IMR-90 (cell line): ENCODE measurements around the gene GSK3B. TPM values are rescaled to one million over a fixed set of nuclear protein-coding genes. Genes with fewer than 3 reads are reported as not detected.

Source experiments
- ATAC-seq: fragments of 200-7000 bp; cut with Tn5 transposase; 2 replicates; pipeline ENCODE4 v1.9.1; 2020; ENCODE audit warnings: low read depth, mild to moderate bottlenecking, moderate library complexity
- BruUV-seq: library from RNA; stranded (reverse); fragments of 400-500 nt; replicated peaks from 2 replicates; lab custom pipeline; 2021; lab: Mats Ljungman, UMichigan
- CTCF ChIA-PET: fragments of 300-600 bp; formaldehyde crosslinking; extraction: SDS; loops from one replicate; lab custom pipeline; 2021; ENCODE audit warnings: antibody characterized with exemption; lab: Yijun Ruan, JAX
- POLR2A ChIA-PET: fragments of 300-600 bp; sonication (Branson Sonifier 250); formaldehyde crosslinking; loops from one replicate; lab custom pipeline; 2022; ENCODE audit warnings: antibody characterized with exemption; ENCODE audit not compliant: unreplicated experiment; lab: Charles Lee
- DNase-seq: peaks from one replicate; pipeline ENCODE4 v3.0.0; 2013
- H2AFZ ChIP-seq: replicated peaks from 2 replicates; pipeline ENCODE3; 2013; ENCODE audit warnings: low read length, mild to moderate bottlenecking; ENCODE audit not compliant: poor library complexity
- H2AK5ac ChIP-seq: 2 replicates; pipeline ENCODE4 v1.6.1; 2013; ENCODE audit warnings: low read depth, low read length, inconsistent platforms
- H2AK9ac ChIP-seq: replicated peaks from 2 replicates; pipeline ENCODE3; 2013; ENCODE audit warnings: mild to moderate bottlenecking, low read depth, low read length, moderate library complexity; ENCODE audit not compliant: poor library complexity
- H2BK120ac ChIP-seq: 2 replicates; pipeline ENCODE4 v1.6.1; 2013; ENCODE audit warnings: low read depth, low read length, inconsistent platforms
- H2BK15ac ChIP-seq: 3 replicates; pipeline ENCODE4 v1.6.1; 2013; ENCODE audit warnings: low read depth, low read length, inconsistent platforms
- H2BK20ac ChIP-seq: 2 replicates; pipeline ENCODE4 v1.6.1; 2013; ENCODE audit warnings: low read depth, mild to moderate bottlenecking, inconsistent platforms, low read length, moderate library complexity
- H2BK5ac ChIP-seq: 2 replicates; pipeline ENCODE4 v1.6.1; 2013; ENCODE audit warnings: mild to moderate bottlenecking, low read depth, low read length, inconsistent platforms; ENCODE audit not compliant: poor library complexity, severe bottlenecking
- H3K14ac ChIP-seq: replicated peaks from 2 replicates; pipeline ENCODE4 v1.6.1; 2013; ENCODE audit warnings: low read depth, low read length, inconsistent platforms
- H3K18ac ChIP-seq: 2 replicates; pipeline ENCODE4 v1.6.1; 2013; ENCODE audit warnings: low read depth, low read length, control low read depth
- H3K23ac ChIP-seq: 2 replicates; pipeline ENCODE4 v1.6.1; 2013; ENCODE audit warnings: low read depth, low read length, inconsistent platforms
- H3K27ac ChIP-seq: 2 replicates; pipeline ENCODE4 v1.5.1; 2013; ENCODE audit warnings: mild to moderate bottlenecking, control low read depth, low read length; ENCODE audit not compliant: insufficient read depth
- H3K27me3 ChIP-seq: 2 replicates; pipeline ENCODE4 v1.6.1; 2013; ENCODE audit warnings: low read length; ENCODE audit not compliant: control insufficient read depth, insufficient read depth
- H3K36me3 ChIP-seq: 2 replicates; pipeline ENCODE4 v1.6.1; 2013; ENCODE audit warnings: low read length, mixed read lengths; ENCODE audit not compliant: control insufficient read depth, insufficient read depth
- H3K4ac ChIP-seq: 2 replicates; pipeline ENCODE4 v1.6.1; 2013; ENCODE audit warnings: low read depth, low read length, inconsistent platforms
- H3K4me1 ChIP-seq: 2 replicates; pipeline ENCODE4 v1.6.1; 2013; ENCODE audit warnings: low read length, mixed read lengths; ENCODE audit not compliant: control insufficient read depth, insufficient read depth
- H3K4me2 ChIP-seq: 2 replicates; pipeline ENCODE4 v1.6.1; 2013; ENCODE audit warnings: low read depth, mild to moderate bottlenecking, control low read depth, low read length, moderate library complexity
- H3K4me3 ChIP-seq: 2 replicates; pipeline ENCODE4 v1.5.1; 2013; ENCODE audit warnings: low read depth, mild to moderate bottlenecking, control low read depth, low read length, moderate library complexity; ENCODE audit not compliant: insufficient read depth
- H3K56ac ChIP-seq: 2 replicates; pipeline ENCODE4 v1.6.1; 2013; ENCODE audit warnings: low read length, inconsistent platforms; ENCODE audit not compliant: insufficient read depth; ENCODE audit errors: extremely low read depth
- H3K79me1 ChIP-seq, 2 experiments: 2 replicates each; pipeline ENCODE4 v1.6.1; 2013; ENCODE audit warnings: low read length in 2 of 2, inconsistent platforms in 1 of 2, low read depth in 1 of 2
- H3K9ac ChIP-seq: 2 replicates; pipeline ENCODE4 v1.6.1; 2013; ENCODE audit warnings: low read depth, low read length, control low read depth
- H3K9me1 ChIP-seq: 2 replicates; pipeline ENCODE4 v1.6.1; 2013; ENCODE audit warnings: low read length, inconsistent platforms; ENCODE audit not compliant: insufficient read depth
- H3K9me3 ChIP-seq: 2 replicates; pipeline ENCODE4 v1.6.1; 2013; ENCODE audit warnings: low read length; ENCODE audit not compliant: control insufficient read depth, insufficient read depth
- H4K20me1 ChIP-seq: 2 replicates; pipeline ENCODE4 v1.6.1; 2013; ENCODE audit warnings: low read length, inconsistent platforms; ENCODE audit not compliant: insufficient read depth
- H4K5ac ChIP-seq: 2 replicates; pipeline ENCODE4 v1.6.1; 2013; ENCODE audit warnings: mild to moderate bottlenecking, low read depth, low read length, control low read depth
- H4K8ac ChIP-seq, 2 experiments: 2 replicates each; pipeline ENCODE4 v1.6.1; 2013; ENCODE audit warnings: low read depth in 2 of 2, low read length in 2 of 2, control low read depth in 1 of 2, inconsistent platforms in 1 of 2
- H4K91ac ChIP-seq: 2 replicates; pipeline ENCODE4 v1.6.1; 2013; ENCODE audit warnings: low read depth, low read length, inconsistent platforms; ENCODE audit not compliant: insufficient read depth
- BHLHE40 ChIP-seq: fragments of 150-350 bp; IDR thresholded peaks from 2 replicates; pipeline ENCODE4 v1.6.1; 2016; ENCODE audit warnings: mild to moderate bottlenecking, low read depth, low read length
- CEBPB ChIP-seq: IDR thresholded peaks from 2 replicates; pipeline ENCODE4 v1.6.1; 2012; ENCODE audit warnings: low read depth, low read length, improper control_type of control experiment
- CTCF ChIP-seq: conservative IDR thresholded peaks from 2 replicates; pipeline ENCODE4 v1.5.1; 2012; ENCODE audit warnings: mild to moderate bottlenecking, low read depth, low read length, improper control_type of control experiment
- ELK1 ChIP-seq: fragments of 150-350 bp; IDR thresholded peaks from 2 replicates; pipeline ENCODE4 v1.6.1; 2016; ENCODE audit warnings: low read depth, mild to moderate bottlenecking, low read length, moderate library complexity, borderline replicate concordance
- MAFK ChIP-seq: IDR thresholded peaks from 2 replicates; pipeline ENCODE4 v1.6.1; 2012; ENCODE audit warnings: low read depth, low read length, improper control_type of control experiment
- MAZ ChIP-seq: IDR thresholded peaks from 2 replicates; pipeline ENCODE4 v1.6.1; 2012; ENCODE audit warnings: low read depth, mild to moderate bottlenecking, low read length, improper control_type of control experiment, moderate library complexity, borderline replicate concordance
- NFE2L2 ChIP-seq: fragments of 150-350 bp; IDR thresholded peaks from 2 replicates; pipeline ENCODE4 v1.6.1; 2016; ENCODE audit warnings: low read depth, mild to moderate bottlenecking, low read length
- POLR2A ChIP-seq: IDR thresholded peaks from 2 replicates; pipeline ENCODE4 v1.6.1; 2012; ENCODE audit warnings: mild to moderate bottlenecking, low read depth, low read length
- RAD21 ChIP-seq: IDR thresholded peaks from 2 replicates; pipeline ENCODE4 v1.6.1; 2012; ENCODE audit warnings: low read length, improper control_type of control experiment
- RCOR1 ChIP-seq: IDR thresholded peaks from 2 replicates; pipeline ENCODE4 v1.6.1; 2012; ENCODE audit warnings: mild to moderate bottlenecking, low read length, improper control_type of control experiment; ENCODE audit not compliant: insufficient replicate concordance
- SMC3 ChIP-seq: fragments of 150-350 bp; IDR thresholded peaks from 2 replicates; pipeline ENCODE4 v1.6.1; 2016; ENCODE audit warnings: low read depth, mild to moderate bottlenecking, antibody characterized with exemption, low read length, moderate library complexity
- WGBS, 2 experiments: methylation state at CpG; one replicate each; pipeline versions ENCODE4 v1.1.5 to v1.1.7; 2013; ENCODE audit warnings: missing lambda C conversion rate in 2 of 2; ENCODE audit not compliant: insufficient read length in 1 of 2; ENCODE audit errors: extremely low coverage in 2 of 2; 5-methylcytosine and 5-hydroxymethylcytosine counted together
- dilution Hi-C: fragments of 300-500 bp; cut with HindIII; formaldehyde crosslinking; loops from one replicate; pipeline ENCODE4 v1.14.3; 2018; ENCODE audit warnings: low sequenced_read_pairs; ENCODE audit not compliant: unreplicated experiment
- in situ Hi-C: fragments of 300-500 bp; cut with MboI; formaldehyde crosslinking; loops from 3 replicates; pipeline ENCODE4 v1.14.3; 2019; ENCODE audit warnings: low sequenced_read_pairs, inconsistent platforms, mixed read lengths
- intact Hi-C: fragments of 100-400 bp; cut with micrococcal nuclease; formaldehyde crosslinking; loops from 2 replicates; pipeline ENCODE4 v1.10.0; 2022
- polyA plus RNA-seq, 3 experiments: library from polyadenylated mRNA; depleted of rRNA; stranded (reverse); fragments of >200 nt; gene quantifications; 2 replicates each; pipeline ENCODE4 v1.2.3, GENCODE V29; 2012; ENCODE audit warnings: low replicate concordance in 1 of 3
- total RNA-seq: library from RNA; depleted of rRNA; stranded (reverse); fragments of >200 nt; gene quantifications from 2 replicates; pipeline ENCODE4 v1.2.3, GENCODE V29; 2012

The GSK3B gene
- total and polyA plus RNA-seq, 2 of the 4 experiments (the other 2 are of a cell fraction) = 19.2 to 33.2 TPM

- H3K4me1 ChIP-seq = peaks cover 3% of the 10 kb centered on the region; the same call in 1 of the 2 replicates
- H4K20me1 ChIP-seq = peaks cover 19% of the 10 kb centered on the region; the same call in 1 of the 2 replicates
- intact Hi-C loops (no loop called here), dilution Hi-C loops (no loop called here), in situ Hi-C loops (no loop called here)
- H2AK9ac ChIP-seq = no peak overlapping the region
- no peak overlapping the region for H2BK20ac ChIP-seq
- no peak overlapping the region for H3K18ac ChIP-seq
- H4K5ac ChIP-seq = no peak overlapping the region
- no peaks in the 10 kb centered on the region for H3K36me3 ChIP-seq
- no peak for TF ChIP-seq NFE2L2
- no peak for TF ChIP-seq MAFK
- no peak for TF ChIP-seq CEBPB
- no peak for TF ChIP-seq RAD21
- TF ChIP-seq SMC3 = no peak
- no peak for TF ChIP-seq ELK1
- no peak for TF ChIP-seq POLR2A
- no peak for TF ChIP-seq RCOR1
- TF ChIP-seq BHLHE40 = no peak
- TF ChIP-seq MAZ = no peak
- TF ChIP-seq CTCF = no peak
- no peak overlapping the region for H2BK15ac ChIP-seq
- ChIA-PET CTCF (interaction anchor here (1.0 kb wide), 1 partner anchor 9 kb away, joined by 3 read pairs; no protein-coding TSS in a partner anchor), POLR2A (no interaction called here)
- peaks cover 9% of the 10 kb centered on the region for H3K9me1 ChIP-seq
- H3K23ac ChIP-seq = no peak overlapping the region
- DNase-seq (peak; percentile 70), ATAC-seq (peak; percentile 92)
- no peak overlapping the region for H4K8ac ChIP-seq
- H3K14ac ChIP-seq = no peak overlapping the region
- H4K91ac ChIP-seq = no peak overlapping the region
- no peak overlapping the region for H2BK120ac ChIP-seq
- no peak overlapping the region for H3K4me3 ChIP-seq
- H2BK5ac ChIP-seq = no peak overlapping the region
- no peaks in the 10 kb centered on the region for H3K27me3 ChIP-seq
- no peak overlapping the region for H3K4me2 ChIP-seq
- H3K27ac ChIP-seq = no peak overlapping the region
- no peak overlapping the region for H3K9ac ChIP-seq
- no peak overlapping the region for H2AFZ ChIP-seq
- H3K9me3 ChIP-seq = no peaks in the 10 kb centered on the region
- WGBS, 2 experiments = no CpG with 5 or more reads among the region's 1 CpG
- no peak overlapping the region for H3K4ac ChIP-seq
- BruUV-seq = no TSS peak
- H3K79me1 ChIP-seq = peaks cover 7 to 24% of the 10 kb centered on the region in 2 experiments; a peak in 3 of 4 replicates
- no peak overlapping the region for H2AK5ac ChIP-seq
- H3K56ac ChIP-seq = no peak overlapping the region
These were observed 262.3 kb downstream of the GSK3B start for GRCh38 chr3:119831941-119832371.
